IPS-15b (cell line): ENCODE data around the gene IL10RA.

Source experiments
- H3K27me3 ChIP-seq: one replicate; pipeline ENCODE4 v1.6.1; 2013; ENCODE audit warnings: low read length; ENCODE audit not compliant: control insufficient read depth, insufficient read depth
- H3K36me3 ChIP-seq: one replicate; pipeline ENCODE4 v1.6.1; 2013; ENCODE audit warnings: low read length; ENCODE audit not compliant: control insufficient read depth, insufficient read depth
- H3K4me1 ChIP-seq: one replicate; pipeline ENCODE4 v1.6.1; 2013; ENCODE audit warnings: mild to moderate bottlenecking, low read length; ENCODE audit not compliant: control insufficient read depth, insufficient read depth
- H3K4me3 ChIP-seq: one replicate; pipeline ENCODE4 v1.5.1; 2013; ENCODE audit warnings: low read depth, low read length
- H3K9ac ChIP-seq: one replicate; pipeline ENCODE4 v1.6.1; 2013; ENCODE audit warnings: low read depth, mild to moderate bottlenecking, low read length
- H3K9me3 ChIP-seq: one replicate; pipeline ENCODE4 v1.6.1; 2013; ENCODE audit warnings: mild to moderate bottlenecking, low read length; ENCODE audit not compliant: control insufficient read depth, insufficient read depth

Gene IL10RA

DNA sequence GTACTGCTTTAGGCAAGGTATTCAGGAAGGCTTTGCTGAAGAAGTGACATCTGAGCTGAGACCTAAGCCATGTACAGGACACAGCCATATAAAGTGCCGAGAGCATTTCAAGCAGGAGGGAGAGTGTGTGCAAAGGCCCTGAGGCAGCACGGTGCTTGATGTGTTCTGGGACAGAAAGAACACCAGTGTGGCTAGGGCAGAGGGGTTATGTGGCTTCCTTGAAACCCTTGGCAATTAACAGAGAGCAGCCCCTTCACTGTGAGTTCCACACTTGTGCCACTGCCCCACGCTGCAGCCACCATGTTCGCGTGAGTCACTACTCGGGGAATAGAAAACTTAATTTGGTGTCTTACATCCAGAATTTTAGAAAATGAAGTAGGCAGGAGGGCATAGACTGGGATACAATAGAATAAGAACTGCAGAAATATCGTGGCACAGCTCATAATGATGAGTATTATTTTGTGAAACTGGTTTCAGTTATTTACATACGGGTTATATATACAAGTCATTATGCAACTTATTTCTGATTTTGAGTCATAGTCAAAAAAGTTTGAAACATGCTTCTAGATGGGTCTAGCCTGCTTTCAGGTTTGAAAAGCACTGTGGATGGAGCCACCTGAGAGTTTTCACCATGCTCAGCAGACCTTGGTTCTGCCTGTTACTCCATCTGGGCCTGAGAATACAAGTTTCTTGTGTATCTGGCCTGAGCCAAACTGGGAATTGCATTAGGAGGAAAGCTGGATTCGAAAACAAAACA is 11.8 kb downstream of the IL10RA start:
- no peaks in the 10 kb centered on the region for H3K9me3 ChIP-seq
- H3K27me3 ChIP-seq, result no peaks in the 10 kb centered on the region
- no peak overlapping the region for H3K9ac ChIP-seq
- H3K4me3 ChIP-seq, result no peak overlapping the region
- H3K36me3 ChIP-seq, result no peaks in the 10 kb centered on the region
- H3K4me1 ChIP-seq, result peaks cover 5% of the 10 kb centered on the region

DNA sequence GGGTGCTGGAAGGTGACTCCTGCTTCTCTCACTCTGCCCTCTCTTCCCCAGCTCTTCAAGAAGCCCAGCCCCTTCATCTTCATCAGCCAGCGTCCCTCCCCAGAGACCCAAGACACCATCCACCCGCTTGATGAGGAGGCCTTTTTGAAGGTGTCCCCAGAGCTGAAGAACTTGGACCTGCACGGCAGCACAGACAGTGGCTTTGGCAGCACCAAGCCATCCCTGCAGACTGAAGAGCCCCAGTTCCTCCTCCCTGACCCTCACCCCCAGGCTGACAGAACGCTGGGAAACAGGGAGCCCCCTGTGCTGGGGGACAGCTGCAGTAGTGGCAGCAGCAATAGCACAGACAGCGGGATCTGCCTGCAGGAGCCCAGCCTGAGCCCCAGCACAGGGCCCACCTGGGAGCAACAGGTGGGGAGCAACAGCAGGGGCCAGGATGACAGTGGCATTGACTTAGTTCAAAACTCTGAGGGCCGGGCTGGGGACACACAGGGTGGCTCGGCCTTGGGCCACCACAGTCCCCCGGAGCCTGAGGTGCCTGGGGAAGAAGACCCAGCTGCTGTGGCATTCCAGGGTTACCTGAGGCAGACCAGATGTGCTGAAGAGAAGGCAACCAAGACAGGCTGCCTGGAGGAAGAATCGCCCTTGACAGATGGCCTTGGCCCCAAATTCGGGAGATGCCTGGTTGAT is 12.6 kb downstream of the IL10RA start:
- no peaks in the 10 kb centered on the region for H3K36me3 ChIP-seq
- H3K4me3 ChIP-seq, result no peak overlapping the region
- H3K9ac ChIP-seq, result no peak overlapping the region
- H3K27me3 ChIP-seq, result no peaks in the 10 kb centered on the region
- H3K4me1 ChIP-seq, result peaks cover 5% of the 10 kb centered on the region
- H3K9me3 ChIP-seq, result no peaks in the 10 kb centered on the region

DNA sequence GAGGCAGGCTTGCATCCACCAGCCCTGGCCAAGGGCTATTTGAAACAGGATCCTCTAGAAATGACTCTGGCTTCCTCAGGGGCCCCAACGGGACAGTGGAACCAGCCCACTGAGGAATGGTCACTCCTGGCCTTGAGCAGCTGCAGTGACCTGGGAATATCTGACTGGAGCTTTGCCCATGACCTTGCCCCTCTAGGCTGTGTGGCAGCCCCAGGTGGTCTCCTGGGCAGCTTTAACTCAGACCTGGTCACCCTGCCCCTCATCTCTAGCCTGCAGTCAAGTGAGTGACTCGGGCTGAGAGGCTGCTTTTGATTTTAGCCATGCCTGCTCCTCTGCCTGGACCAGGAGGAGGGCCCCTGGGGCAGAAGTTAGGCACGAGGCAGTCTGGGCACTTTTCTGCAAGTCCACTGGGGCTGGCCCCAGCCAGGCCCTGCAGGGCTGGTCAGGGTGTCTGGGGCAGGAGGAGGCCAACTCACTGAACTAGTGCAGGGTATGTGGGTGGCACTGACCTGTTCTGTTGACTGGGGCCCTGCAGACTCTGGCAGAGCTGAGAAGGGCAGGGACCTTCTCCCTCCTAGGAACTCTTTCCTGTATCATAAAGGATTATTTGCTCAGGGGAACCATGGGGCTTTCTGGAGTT is 13.3 kb downstream of the IL10RA start:
- Histone ChIP-seq H3K27me3 (no peaks in the 10 kb centered on the region), H3K36me3 (no peaks in the 10 kb centered on the region), H3K9me3 (no peaks in the 10 kb centered on the region), H3K4me3 (no peak overlapping the region), H3K9ac (no peak overlapping the region), H3K4me1 (peaks cover 5% of the 10 kb centered on the region)

DNA sequence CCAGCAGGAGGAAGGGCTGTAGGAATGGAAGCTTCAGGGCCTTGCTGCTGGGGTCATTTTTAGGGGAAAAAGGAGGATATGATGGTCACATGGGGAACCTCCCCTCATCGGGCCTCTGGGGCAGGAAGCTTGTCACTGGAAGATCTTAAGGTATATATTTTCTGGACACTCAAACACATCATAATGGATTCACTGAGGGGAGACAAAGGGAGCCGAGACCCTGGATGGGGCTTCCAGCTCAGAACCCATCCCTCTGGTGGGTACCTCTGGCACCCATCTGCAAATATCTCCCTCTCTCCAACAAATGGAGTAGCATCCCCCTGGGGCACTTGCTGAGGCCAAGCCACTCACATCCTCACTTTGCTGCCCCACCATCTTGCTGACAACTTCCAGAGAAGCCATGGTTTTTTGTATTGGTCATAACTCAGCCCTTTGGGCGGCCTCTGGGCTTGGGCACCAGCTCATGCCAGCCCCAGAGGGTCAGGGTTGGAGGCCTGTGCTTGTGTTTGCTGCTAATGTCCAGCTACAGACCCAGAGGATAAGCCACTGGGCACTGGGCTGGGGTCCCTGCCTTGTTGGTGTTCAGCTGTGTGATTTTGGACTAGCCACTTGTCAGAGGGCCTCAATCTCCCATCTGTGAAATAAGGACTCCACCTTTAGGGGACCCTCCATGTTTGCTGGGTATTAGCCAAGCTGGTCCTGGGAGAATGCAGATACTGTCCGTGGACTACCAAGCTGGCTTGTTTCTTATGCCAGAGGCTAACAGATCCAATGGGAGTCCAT is 14.1 kb downstream of the IL10RA start:
- H3K9me3 ChIP-seq, result no peaks in the 10 kb centered on the region
- H3K4me3 ChIP-seq, result no peak overlapping the region
- H3K4me1 ChIP-seq, result peaks cover 5% of the 10 kb centered on the region
- no peaks in the 10 kb centered on the region for H3K36me3 ChIP-seq
- H3K27me3 ChIP-seq, result no peaks in the 10 kb centered on the region
- H3K9ac ChIP-seq, result no peak overlapping the region

DNA sequence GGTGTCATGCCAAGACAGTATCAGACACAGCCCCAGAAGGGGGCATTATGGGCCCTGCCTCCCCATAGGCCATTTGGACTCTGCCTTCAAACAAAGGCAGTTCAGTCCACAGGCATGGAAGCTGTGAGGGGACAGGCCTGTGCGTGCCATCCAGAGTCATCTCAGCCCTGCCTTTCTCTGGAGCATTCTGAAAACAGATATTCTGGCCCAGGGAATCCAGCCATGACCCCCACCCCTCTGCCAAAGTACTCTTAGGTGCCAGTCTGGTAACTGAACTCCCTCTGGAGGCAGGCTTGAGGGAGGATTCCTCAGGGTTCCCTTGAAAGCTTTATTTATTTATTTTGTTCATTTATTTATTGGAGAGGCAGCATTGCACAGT is 14.6 kb downstream of the IL10RA start:
- H3K9me3 ChIP-seq, result no peaks in the 10 kb centered on the region
- no peak overlapping the region for H3K4me3 ChIP-seq
- no peaks in the 10 kb centered on the region for H3K27me3 ChIP-seq
- peaks cover 5% of the 10 kb centered on the region for H3K4me1 ChIP-seq
- H3K36me3 ChIP-seq, result no peaks in the 10 kb centered on the region
- no peak overlapping the region for H3K9ac ChIP-seq

DNA sequence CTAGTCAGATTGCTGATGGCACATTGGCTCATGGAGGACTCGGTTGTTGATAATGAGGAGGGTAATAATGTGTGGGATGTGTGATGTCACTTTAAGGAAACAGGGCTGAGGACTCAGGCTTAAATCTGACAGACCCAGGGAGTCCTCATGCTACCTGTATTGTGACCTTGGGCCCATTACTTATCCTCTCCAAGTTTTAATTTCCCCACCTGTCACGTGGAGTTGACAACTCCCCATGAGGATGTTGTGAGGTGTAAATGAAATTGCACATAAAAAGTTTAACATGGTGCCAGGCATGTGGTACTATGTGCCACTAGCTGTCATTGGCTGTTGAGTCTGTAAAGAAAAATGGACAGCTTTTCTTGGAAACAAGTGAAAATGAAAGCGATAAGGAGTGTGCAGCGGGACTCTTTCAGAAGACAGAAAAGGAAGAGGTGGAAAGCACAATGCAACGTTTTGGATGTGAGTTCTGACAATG is 15.3 kb downstream of the IL10RA start:
- H3K4me3 ChIP-seq, result no peak overlapping the region
- H3K4me1 ChIP-seq, result peaks cover 5% of the 10 kb centered on the region
- no peaks in the 10 kb centered on the region for H3K9me3 ChIP-seq
- no peak overlapping the region for H3K9ac ChIP-seq
- H3K36me3 ChIP-seq, result no peaks in the 10 kb centered on the region
- H3K27me3 ChIP-seq, result no peaks in the 10 kb centered on the region

DNA sequence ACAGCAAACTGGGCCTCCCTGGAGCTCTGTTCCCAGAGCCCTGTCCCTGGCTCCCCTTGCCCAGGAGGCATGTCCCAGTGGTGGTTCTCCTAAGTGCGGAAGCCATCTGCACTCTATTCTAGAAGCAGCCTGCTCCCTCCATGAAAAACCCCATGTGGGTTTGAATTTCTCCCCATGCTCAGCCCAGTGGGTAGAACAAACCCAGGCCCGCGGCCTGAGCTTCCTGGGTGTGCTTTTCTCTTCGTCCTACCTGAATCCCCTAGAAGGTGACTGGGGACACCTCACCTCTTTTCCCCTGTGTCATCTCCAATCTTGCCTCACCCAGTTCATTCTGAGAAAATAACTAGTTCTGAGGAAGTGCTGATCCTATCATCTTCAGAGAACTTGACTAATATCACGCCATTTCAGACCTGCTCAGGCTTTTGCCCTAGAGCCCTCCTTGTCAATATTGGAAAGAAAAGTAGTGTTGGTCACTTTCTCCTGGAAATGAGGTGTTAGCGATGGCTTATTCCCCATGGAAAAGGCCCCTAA is 15.9 kb downstream of the IL10RA start:
- no peak overlapping the region for H3K4me3 ChIP-seq
- peaks cover 5% of the 10 kb centered on the region for H3K4me1 ChIP-seq
- no peaks in the 10 kb centered on the region for H3K27me3 ChIP-seq
- no peaks in the 10 kb centered on the region for H3K9me3 ChIP-seq
- H3K36me3 ChIP-seq, result no peaks in the 10 kb centered on the region
- H3K9ac ChIP-seq, result no peak overlapping the region

DNA sequence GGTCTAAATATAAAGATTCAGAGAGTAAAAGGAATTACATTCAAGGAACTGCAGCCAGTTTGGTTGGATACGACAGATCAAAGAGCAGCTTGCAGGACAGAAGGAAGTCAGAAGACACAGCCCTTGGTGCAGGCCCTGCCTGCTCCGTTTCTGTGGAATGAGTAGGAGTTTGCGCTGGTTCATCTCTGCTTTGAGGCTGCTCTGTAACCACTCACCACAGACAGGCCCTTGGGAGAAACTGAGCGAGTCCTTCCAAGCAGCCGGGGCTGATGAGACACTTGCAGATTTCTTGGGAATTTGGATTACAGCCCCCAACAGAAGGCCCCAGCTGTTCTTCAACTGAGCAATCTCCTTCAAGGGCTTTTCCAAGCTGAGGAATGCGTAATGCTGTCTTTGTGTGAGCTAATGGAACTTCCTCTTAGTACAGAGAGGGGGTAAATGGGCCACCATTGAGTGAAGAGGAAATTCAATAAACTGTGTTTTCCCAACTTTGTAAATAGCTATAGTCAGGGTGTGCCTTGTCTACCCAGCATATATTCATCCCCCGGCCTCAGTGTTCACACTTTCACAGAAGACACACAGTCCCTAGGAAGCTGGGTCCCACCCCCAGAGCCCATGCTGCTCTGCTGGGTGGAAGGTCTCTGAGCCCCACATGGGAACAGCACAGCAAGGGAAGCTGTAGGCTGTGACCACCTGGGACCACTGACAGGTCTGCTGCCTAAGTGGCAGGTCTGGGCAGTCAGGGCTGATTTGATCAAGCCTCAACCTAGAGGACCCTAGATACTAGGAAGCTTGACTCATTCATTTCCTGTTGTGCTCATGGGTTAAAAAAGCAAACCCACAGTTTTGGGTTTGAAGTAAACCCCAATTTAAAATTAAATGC is 16.6 kb downstream of the IL10RA start:
- no peaks in the 10 kb centered on the region for H3K9me3 ChIP-seq
- H3K4me1 ChIP-seq, result peaks cover 5% of the 10 kb centered on the region
- no peaks in the 10 kb centered on the region for H3K27me3 ChIP-seq
- H3K36me3 ChIP-seq, result no peaks in the 10 kb centered on the region
- H3K9ac ChIP-seq, result no peak overlapping the region
- H3K4me3 ChIP-seq, result no peak overlapping the region

DNA sequence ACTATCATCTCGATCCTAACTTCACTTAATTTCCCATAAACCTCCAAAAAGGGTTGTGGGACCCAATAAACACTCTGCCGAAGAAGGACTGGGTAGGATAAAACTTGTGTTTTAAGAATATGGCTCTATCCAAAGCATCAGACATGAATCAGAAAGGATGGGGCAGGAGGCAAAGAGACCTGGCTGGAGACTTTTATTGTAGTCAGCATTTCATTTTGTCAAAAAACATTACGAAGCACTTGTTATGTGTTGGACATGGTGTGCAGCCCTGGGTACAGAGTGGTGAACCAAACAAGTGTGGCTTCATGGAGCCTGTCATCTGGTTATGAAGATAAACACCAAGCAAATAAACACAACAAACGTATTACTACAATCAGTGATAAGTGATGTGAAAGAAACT is 17.3 kb downstream of the IL10RA start:
- Histone ChIP-seq H3K36me3 (no peaks in the 10 kb centered on the region), H3K9ac (no peak overlapping the region), H3K9me3 (no peaks in the 10 kb centered on the region), H3K27me3 (no peaks in the 10 kb centered on the region), H3K4me3 (no peak overlapping the region), H3K4me1 (peaks cover 5% of the 10 kb centered on the region)

DNA sequence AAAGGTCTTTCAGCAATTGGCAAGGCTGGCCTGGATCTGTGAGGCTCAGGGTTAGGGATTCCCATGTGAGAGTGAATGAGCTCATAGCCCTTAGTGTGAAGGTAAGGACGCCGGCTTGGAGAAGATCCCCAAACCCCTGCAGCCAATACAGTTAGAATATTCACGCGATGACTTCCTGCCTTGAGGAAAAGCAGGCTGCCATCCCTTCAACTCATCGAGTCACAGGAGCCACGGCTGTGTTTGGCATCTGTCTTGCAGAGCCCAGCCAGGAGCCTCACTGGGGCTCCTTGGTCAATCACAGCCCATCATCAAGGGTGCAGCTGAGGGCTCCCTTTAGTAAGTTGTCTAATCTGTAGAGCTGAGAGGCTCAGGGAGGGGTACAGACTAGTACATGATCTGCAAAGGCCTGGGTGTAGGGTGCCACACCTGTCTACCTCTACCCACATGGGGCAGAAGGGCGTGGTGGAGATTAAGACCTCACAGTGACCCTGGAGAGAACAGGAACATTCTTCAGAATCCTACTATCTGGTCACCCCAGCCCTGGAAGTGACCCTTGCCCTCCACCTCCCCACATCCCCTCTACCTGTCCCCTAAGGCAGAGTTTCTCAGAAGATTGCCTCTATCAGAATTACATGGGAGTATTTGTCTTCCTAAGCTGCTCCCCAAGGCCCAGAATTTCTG is 18.5 kb downstream of the IL10RA start:
- H3K36me3 ChIP-seq, result no peaks in the 10 kb centered on the region
- H3K4me3 ChIP-seq, result no peak overlapping the region
- H3K9me3 ChIP-seq, result no peaks in the 10 kb centered on the region
- no peaks in the 10 kb centered on the region for H3K27me3 ChIP-seq
- H3K4me1 ChIP-seq, result peaks cover 5% of the 10 kb centered on the region
- no peak overlapping the region for H3K9ac ChIP-seq
